HepG2 (cell line): Measurements from ENCODE around the gene MBOAT7. TPM values are rescaled to one million over a fixed set of nuclear protein-coding genes. Genes with fewer than 3 reads are reported as not detected.

Experiments used
- ADNP ChIP-seq: sonication (generic); formaldehyde crosslinking; IDR thresholded peaks from 2 replicates; pipeline ENCODE4 v1.4.0; 2020; ENCODE audit warnings: missing genetic modification reagents
- ARNT2 ChIP-seq: sonication (generic); formaldehyde crosslinking; IDR thresholded peaks from 2 replicates; pipeline ENCODE4 v1.8.0; 2022; ENCODE audit warnings: mild to moderate bottlenecking, low read depth, missing genetic modification reagents, moderate library complexity
- DRAP1 ChIP-seq: IDR thresholded peaks from 2 replicates; pipeline ENCODE4 v1.6.1; 2016; ENCODE audit warnings: missing genetic modification reagents, missing compliant biosample characterization
- GTF3A ChIP-seq: sonication (generic); formaldehyde crosslinking; conservative IDR thresholded peaks from 2 replicates; pipeline ENCODE4 v1.4.0; 2020; ENCODE audit warnings: mild to moderate bottlenecking, missing genetic modification reagents
- NPAS2 ChIP-seq: sonication (generic); formaldehyde crosslinking; IDR thresholded peaks from 2 replicates; pipeline ENCODE4 v1.8.0; 2022; ENCODE audit warnings: mild to moderate bottlenecking, missing genetic modification reagents, borderline replicate concordance
- PBX2 ChIP-seq: IDR thresholded peaks from 2 replicates; pipeline ENCODE4 v1.6.1; 2016; ENCODE audit warnings: control low read depth
- RBM39 ChIP-seq: fragments of 200-400 bp; formaldehyde crosslinking; IDR thresholded peaks from one replicate; pipeline ENCODE4 v1.6.1; 2018; ENCODE audit warnings: antibody characterized with exemption, mild to moderate bottlenecking, low read depth, low read length; ENCODE audit not compliant: poor library complexity, severe bottlenecking
- SCMH1 ChIP-seq: sonication (generic); formaldehyde crosslinking; IDR thresholded peaks from 2 replicates; pipeline ENCODE4 v1.9.0; 2021; ENCODE audit warnings: missing genetic modification reagents, mild to moderate bottlenecking, borderline replicate concordance
- SP5 ChIP-seq: IDR thresholded peaks from 2 replicates; pipeline ENCODE4 v1.6.1; 2016; ENCODE audit warnings: low read depth, borderline replicate concordance
- SRSF4 ChIP-seq: fragments of 200-400 bp; formaldehyde crosslinking; IDR thresholded peaks from one replicate; pipeline ENCODE4 v1.6.1; 2018; ENCODE audit warnings: mild to moderate bottlenecking, low read depth, low read length, moderate library complexity; ENCODE audit not compliant: poor library complexity, severe bottlenecking
- XBP1 ChIP-seq: sonication (generic); formaldehyde crosslinking; IDR thresholded peaks from 2 replicates; pipeline ENCODE4 v1.5.0; 2020; ENCODE audit warnings: missing genetic modification reagents
- ZBTB21 ChIP-seq: sonication (generic); formaldehyde crosslinking; IDR thresholded peaks from 2 replicates; pipeline ENCODE4 v1.4.0; 2020; ENCODE audit warnings: missing genetic modification reagents
- ZNF274 ChIP-seq: sonication (generic); formaldehyde crosslinking; IDR thresholded peaks from 2 replicates; pipeline ENCODE4 v1.5.1; 2020; ENCODE audit warnings: mild to moderate bottlenecking, missing genetic modification reagents
- ZNF281 ChIP-seq: sonication (generic); formaldehyde crosslinking; IDR thresholded peaks from 2 replicates; pipeline ENCODE4 v1.4.0; 2020; ENCODE audit warnings: missing genetic modification reagents, borderline replicate concordance
- ZNF331 ChIP-seq: sonication (generic); formaldehyde crosslinking; IDR thresholded peaks from 2 replicates; pipeline ENCODE4 v1.4.0; 2020; ENCODE audit warnings: missing genetic modification reagents
- ZNF546 ChIP-seq: sonication (generic); formaldehyde crosslinking; conservative IDR thresholded peaks from 2 replicates; pipeline ENCODE4 v1.8.1; 2023; ENCODE audit warnings: mild to moderate bottlenecking, missing genetic modification reagents
- ZNF724P ChIP-seq: sonication (generic); formaldehyde crosslinking; IDR thresholded peaks from 2 replicates; pipeline ENCODE4 v1.8.0; 2022; ENCODE audit warnings: missing genetic modification reagents, borderline replicate concordance
- ZNF773 ChIP-seq: sonication (generic); formaldehyde crosslinking; IDR thresholded peaks from 2 replicates; pipeline ENCODE4 v1.4.0; 2020; ENCODE audit warnings: missing genetic modification reagents, borderline replicate concordance
- ZNF775 ChIP-seq: sonication (generic); formaldehyde crosslinking; IDR thresholded peaks from 2 replicates; pipeline ENCODE4 v1.4.0; 2020; ENCODE audit warnings: missing genetic modification reagents, mild to moderate bottlenecking, moderate library complexity, borderline replicate concordance
- ZNF780A ChIP-seq: sonication (generic); formaldehyde crosslinking; IDR thresholded peaks from 2 replicates; pipeline ENCODE4 v1.8.0; 2022; ENCODE audit warnings: mild to moderate bottlenecking, missing genetic modification reagents, moderate library complexity
- ZSCAN21 ChIP-seq: sonication (generic); formaldehyde crosslinking; IDR thresholded peaks from 2 replicates; pipeline ENCODE4 v1.8.0; 2022; ENCODE audit warnings: mild to moderate bottlenecking, missing genetic modification reagents, moderate library complexity, borderline replicate concordance
- ZXDC ChIP-seq: sonication (generic); formaldehyde crosslinking; IDR thresholded peaks from 2 replicates; pipeline ENCODE4 v1.5.0; 2020; ENCODE audit warnings: mild to moderate bottlenecking, missing genetic modification reagents
- polyA plus RNA-seq, 8 experiments: library from polyadenylated mRNA; depleted of rRNA in 3 of 8; stranded (reverse) in 7 of 8; unstranded in 1 of 8; fragments of >200 nt; fragmentation: Illumina TruSeq in 4 of 8; extraction: Trizol in 4 of 8; gene quantifications; 2 replicates each; pipeline versions ENCODE4 v1.2.1 to v1.2.3, GENCODE V29; 2011 to 2016; ENCODE audit warnings: low read depth in 4 of 8, missing spikeins in 1 of 8, mixed read lengths in 1 of 8; ENCODE audit not compliant: insufficient read depth in 1 of 8
- total RNA-seq, 5 experiments: library from RNA; depleted of rRNA; stranded (reverse); fragments of >200 nt; fragmentation: Illumina TruSeq; extraction: Trizol; gene quantifications; 2 replicates each; pipeline ENCODE4 v1.2.3, GENCODE V29; 2016; ENCODE audit warnings: low read depth in 1 of 5

The MBOAT7 gene
- total and polyA plus RNA-seq, 2 of the 13 experiments (the other 11 are each of a cell fraction or from before 2014, with no cell fraction given): 22.2 to 25.5 TPM

GRCh38 chr19:54207983-54208783 is 18.8 kb upstream of the MBOAT7 start (continued):
- TF ChIP-seq NPAS2 (CRISPR knock-in tag): no peak
- peak; percentile 81; the same call in 1 of the 2 replicates for TF ChIP-seq ZNF331
- no peak for TF ChIP-seq SP5 (CRISPR knock-in tag)
- TF ChIP-seq ZNF773 (CRISPR knock-in tag): no peak
- TF ChIP-seq ADNP (CRISPR knock-in tag): no peak
- no peak for TF ChIP-seq ZXDC (CRISPR knock-in tag)
- TF ChIP-seq ZNF546 (CRISPR knock-in tag): no peak
- TF ChIP-seq ZNF274 (CRISPR knock-in tag): no peak
- TF ChIP-seq SRSF4: no peak
- no peak for TF ChIP-seq ZSCAN21
- TF ChIP-seq ARNT2 (CRISPR knock-in tag): 0 out of 2 replicates have a peak, but pooled peaks have one; percentile 33
- no peak; the same call in 1 of the 2 replicates for TF ChIP-seq GTF3A
- no peak for TF ChIP-seq PBX2 (CRISPR knock-in tag)
- TF ChIP-seq SCMH1: no peak
- no peak for TF ChIP-seq ZNF281 (CRISPR knock-in tag)
- TF ChIP-seq ZNF780A: no peak
- TF ChIP-seq ZNF775: no peak
- TF ChIP-seq ZBTB21 (CRISPR knock-in tag): no peak
- no peak for TF ChIP-seq XBP1 (CRISPR knock-in tag)
- no peak for TF ChIP-seq RBM39
- TF ChIP-seq DRAP1 (CRISPR knock-in tag): no peak
- TF ChIP-seq ZNF724P (CRISPR knock-in tag): 0 out of 2 replicates have a peak, but pooled peaks have one; percentile 16
